ENCODE results near the gene SOWAHB. TPM values are rescaled to one million over a fixed set of nuclear protein-coding genes. Genes with fewer than 3 reads are reported as not detected.

The SOWAHB gene
- polyA plus RNA-seq, 1 donor from 2014 or later: not detected

DNA sequence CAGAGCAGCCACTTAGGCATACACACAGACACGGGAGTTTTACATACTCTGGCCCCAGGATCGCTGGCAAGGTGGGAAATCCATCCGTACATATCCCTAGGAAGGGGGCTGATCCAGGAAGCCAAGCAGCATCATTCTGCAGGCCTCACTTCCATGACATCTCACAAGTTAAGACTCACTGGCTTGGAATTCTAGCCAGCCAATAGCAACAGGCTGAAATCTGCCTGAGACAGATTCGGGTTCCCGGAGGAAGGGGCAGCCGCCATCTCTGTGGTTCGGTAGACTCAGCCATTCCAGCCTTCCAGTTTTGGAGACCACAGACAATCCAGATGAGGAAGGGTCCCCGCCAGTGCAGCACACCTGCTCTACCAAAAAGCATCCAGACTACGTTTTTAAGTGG lies 31.3 kb downstream of the SOWAHB start:
- Histone ChIP-seq H3K27ac (ENCODE audit: low read length) (no peak overlapping the region), H2AFZ (ENCODE audit: low read depth, low read length) (no peak overlapping the region), H3F3A (ENCODE audit: insufficient read depth, low read length, poor library complexity, severe bottlenecking) (no peaks in the 10 kb centered on the region), H3K36me3 (ENCODE audit: insufficient read depth, low read length) (no peaks in the 10 kb centered on the region), H4K20me1 (ENCODE audit: insufficient read depth) (no peaks in the 10 kb centered on the region), H3K4me2 (ENCODE audit: low read length) (no peak overlapping the region), H3K9me2 (ENCODE audit: insufficient read depth, low read length) (no peaks in the 10 kb centered on the region), H3K4me3 (ENCODE audit: low read length) (no peak overlapping the region), H3K79me2 (replicated peaks; ENCODE audit: insufficient read depth, low read length) (no peaks in the 10 kb centered on the region), H3K9ac (ENCODE audit: low read length) (no peak overlapping the region), H3K9me3 (ENCODE audit: low read length) (no peaks in the 10 kb centered on the region), H3K27me3 (ENCODE audit: insufficient read depth, low read depth, low read length) (no peaks in the 10 kb centered on the region)
- TF ChIP-seq POLR2AphosphoS5 (IDR thresholded peaks at IDR 0.05) (no peak), SMC3 (conservative IDR thresholded peaks at IDR 0.05; ENCODE audit: poor library complexity) (no peak), TAF1 (IDR thresholded peaks at IDR 0.05; ENCODE audit: low read depth) (no peak), EZH2 (IDR thresholded peaks at IDR 0.05; ENCODE audit: borderline replicate concordance, insufficient read depth, low read length, poor library complexity, severe bottlenecking) (no peak), MXI1 (conservative IDR thresholded peaks at IDR 0.05; ENCODE audit: poor library complexity, severe bottlenecking) (no peak), EP300 (conservative IDR thresholded peaks at IDR 0.05; ENCODE audit: poor library complexity, severe bottlenecking) (no peak), RAD21 (conservative IDR thresholded peaks at IDR 0.05) (no peak)
- TF ChIP-seq, protein P1, sequence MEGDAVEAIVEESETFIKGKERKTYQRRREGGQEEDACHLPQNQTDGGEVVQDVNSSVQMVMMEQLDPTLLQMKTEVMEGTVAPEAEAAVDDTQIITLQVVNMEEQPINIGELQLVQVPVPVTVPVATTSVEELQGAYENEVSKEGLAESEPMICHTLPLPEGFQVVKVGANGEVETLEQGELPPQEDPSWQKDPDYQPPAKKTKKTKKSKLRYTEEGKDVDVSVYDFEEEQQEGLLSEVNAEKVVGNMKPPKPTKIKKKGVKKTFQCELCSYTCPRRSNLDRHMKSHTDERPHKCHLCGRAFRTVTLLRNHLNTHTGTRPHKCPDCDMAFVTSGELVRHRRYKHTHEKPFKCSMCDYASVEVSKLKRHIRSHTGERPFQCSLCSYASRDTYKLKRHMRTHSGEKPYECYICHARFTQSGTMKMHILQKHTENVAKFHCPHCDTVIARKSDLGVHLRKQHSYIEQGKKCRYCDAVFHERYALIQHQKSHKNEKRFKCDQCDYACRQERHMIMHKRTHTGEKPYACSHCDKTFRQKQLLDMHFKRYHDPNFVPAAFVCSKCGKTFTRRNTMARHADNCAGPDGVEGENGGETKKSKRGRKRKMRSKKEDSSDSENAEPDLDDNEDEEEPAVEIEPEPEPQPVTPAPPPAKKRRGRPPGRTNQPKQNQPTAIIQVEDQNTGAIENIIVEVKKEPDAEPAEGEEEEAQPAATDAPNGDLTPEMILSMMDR (IDR thresholded peaks at IDR 0.05; ENCODE audit: poor library complexity, severe bottlenecking): no peak
- TF ChIP-seq, protein P2, sequence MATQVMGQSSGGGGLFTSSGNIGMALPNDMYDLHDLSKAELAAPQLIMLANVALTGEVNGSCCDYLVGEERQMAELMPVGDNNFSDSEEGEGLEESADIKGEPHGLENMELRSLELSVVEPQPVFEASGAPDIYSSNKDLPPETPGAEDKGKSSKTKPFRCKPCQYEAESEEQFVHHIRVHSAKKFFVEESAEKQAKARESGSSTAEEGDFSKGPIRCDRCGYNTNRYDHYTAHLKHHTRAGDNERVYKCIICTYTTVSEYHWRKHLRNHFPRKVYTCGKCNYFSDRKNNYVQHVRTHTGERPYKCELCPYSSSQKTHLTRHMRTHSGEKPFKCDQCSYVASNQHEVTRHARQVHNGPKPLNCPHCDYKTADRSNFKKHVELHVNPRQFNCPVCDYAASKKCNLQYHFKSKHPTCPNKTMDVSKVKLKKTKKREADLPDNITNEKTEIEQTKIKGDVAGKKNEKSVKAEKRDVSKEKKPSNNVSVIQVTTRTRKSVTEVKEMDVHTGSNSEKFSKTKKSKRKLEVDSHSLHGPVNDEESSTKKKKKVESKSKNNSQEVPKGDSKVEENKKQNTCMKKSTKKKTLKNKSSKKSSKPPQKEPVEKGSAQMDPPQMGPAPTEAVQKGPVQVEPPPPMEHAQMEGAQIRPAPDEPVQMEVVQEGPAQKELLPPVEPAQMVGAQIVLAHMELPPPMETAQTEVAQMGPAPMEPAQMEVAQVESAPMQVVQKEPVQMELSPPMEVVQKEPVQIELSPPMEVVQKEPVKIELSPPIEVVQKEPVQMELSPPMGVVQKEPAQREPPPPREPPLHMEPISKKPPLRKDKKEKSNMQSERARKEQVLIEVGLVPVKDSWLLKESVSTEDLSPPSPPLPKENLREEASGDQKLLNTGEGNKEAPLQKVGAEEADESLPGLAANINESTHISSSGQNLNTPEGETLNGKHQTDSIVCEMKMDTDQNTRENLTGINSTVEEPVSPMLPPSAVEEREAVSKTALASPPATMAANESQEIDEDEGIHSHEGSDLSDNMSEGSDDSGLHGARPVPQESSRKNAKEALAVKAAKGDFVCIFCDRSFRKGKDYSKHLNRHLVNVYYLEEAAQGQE (IDR thresholded peaks at IDR 0.05; ENCODE audit: borderline replicate concordance): no peak

DNA sequence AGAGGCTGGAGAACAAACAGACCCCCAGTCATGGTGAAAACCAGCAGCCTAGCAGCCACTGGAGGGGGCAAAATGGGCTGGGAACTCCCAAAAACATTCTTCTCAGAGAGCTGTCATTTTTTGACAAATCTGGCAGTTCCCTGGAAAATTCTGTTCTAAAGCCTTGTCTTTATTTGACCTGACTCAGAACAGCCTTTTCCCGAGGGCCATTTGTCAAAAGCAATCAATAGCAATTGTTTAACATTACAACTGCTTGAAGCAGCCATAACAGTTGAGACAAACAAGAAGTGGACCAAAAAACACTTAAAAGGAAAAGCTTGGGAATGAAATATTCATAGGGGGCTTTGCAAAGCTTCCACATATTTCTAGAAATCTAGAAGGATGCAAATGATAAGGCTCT lies 39.6 kb downstream of the SOWAHB start:
- no peaks in the 10 kb centered on the region for H3K9me2 ChIP-seq (ENCODE audit: insufficient read depth, low read length)
- no peaks in the 10 kb centered on the region for H3K36me3 ChIP-seq (ENCODE audit: insufficient read depth, low read length)
- TF ChIP-seq EZH2 (IDR thresholded peaks at IDR 0.05; ENCODE audit: borderline replicate concordance, insufficient read depth, low read length, poor library complexity, severe bottlenecking) (no peak), SMC3 (conservative IDR thresholded peaks at IDR 0.05; ENCODE audit: poor library complexity) (no peak), RAD21 (conservative IDR thresholded peaks at IDR 0.05) (no peak), MXI1 (conservative IDR thresholded peaks at IDR 0.05; ENCODE audit: poor library complexity, severe bottlenecking) (no peak), TAF1 (IDR thresholded peaks at IDR 0.05; ENCODE audit: low read depth) (no peak), EP300 (conservative IDR thresholded peaks at IDR 0.05; ENCODE audit: poor library complexity, severe bottlenecking) (no peak), POLR2AphosphoS5 (IDR thresholded peaks at IDR 0.05) (no peak)
- TF ChIP-seq, protein P2 (IDR thresholded peaks at IDR 0.05; ENCODE audit: borderline replicate concordance): no peak
- TF ChIP-seq, protein P1 (IDR thresholded peaks at IDR 0.05; ENCODE audit: poor library complexity, severe bottlenecking): no peak
- no peaks in the 10 kb centered on the region for H3K79me2 ChIP-seq (replicated peaks; ENCODE audit: insufficient read depth, low read length)
- H3K27ac ChIP-seq (ENCODE audit: low read length): no peak overlapping the region
- no peak overlapping the region for H2AFZ ChIP-seq (ENCODE audit: low read depth, low read length)
- H3K4me2 ChIP-seq (ENCODE audit: low read length): no peak overlapping the region
- no peaks in the 10 kb centered on the region for H3K9me3 ChIP-seq (ENCODE audit: low read length)
- H4K20me1 ChIP-seq (ENCODE audit: insufficient read depth): no peaks in the 10 kb centered on the region
- H3K9ac ChIP-seq (ENCODE audit: low read length): no peak overlapping the region
- H3K4me3 ChIP-seq (ENCODE audit: low read length): no peak overlapping the region
- H3K27me3 ChIP-seq (ENCODE audit: insufficient read depth, low read depth, low read length): no peaks in the 10 kb centered on the region
- H3F3A ChIP-seq (ENCODE audit: insufficient read depth, low read length, poor library complexity, severe bottlenecking): no peaks in the 10 kb centered on the region
